Left lung (tissue), 10 donors: ENCODE measurements around the gene APOBEC3F. TPM values are rescaled to one million over a fixed set of nuclear protein-coding genes. Genes with fewer than 3 reads are reported as not detected.

Experiments
- ATAC-seq: fragments of 200-7000 bp; cut with Tn5 transposase; one replicate; pipeline ENCODE4 v1.9.1; 2020; ENCODE audit warnings: moderate library complexity
- DNase-seq, 4 donors: peaks; one replicate each; pipeline ENCODE4 v3.0.0-alpha.2; 2013 to 2020
- H3K27ac ChIP-seq, 2 donors: fragments of 200-600 bp; sonication (generic) in 1 of 2; one replicate each; pipeline versions ENCODE4 v1.5.0 to v1.8.0; 2020 to 2021
- H3K27me3 ChIP-seq, 2 donors: fragments of 200-600 bp; sonication (generic) in 1 of 2; one replicate each; pipeline versions ENCODE4 v1.5.0 to v1.8.0; 2020 to 2021
- H3K36me3 ChIP-seq, 2 donors: fragments of 200-600 bp; sonication (generic) in 1 of 2; one replicate each; pipeline versions ENCODE4 v1.5.0 to v1.8.0; 2020 to 2021
- H3K4me1 ChIP-seq, 2 donors: fragments of 200-600 bp; one replicate each; pipeline ENCODE4 v1.8.0; 2021
- H3K4me3 ChIP-seq, 2 donors: fragments of 200-600 bp; sonication (generic) in 1 of 2; one replicate each; pipeline versions ENCODE4 v1.5.0 to v1.8.0; 2020 to 2021; ENCODE audit warnings: mild to moderate bottlenecking in 1 of 2
- H3K9me3 ChIP-seq, 2 donors: fragments of 200-600 bp; sonication (generic) in 1 of 2; one replicate each; pipeline versions ENCODE4 v1.5.0 to v1.8.0; 2020 to 2021
- intact Hi-C, 2 donors: fragments of 100-400 bp; cut with DNase I; formaldehyde crosslinking; loops; one replicate each; pipeline versions ENCODE4 v1.11.2 to v1.14.2; 2022
- polyA plus RNA-seq, 6 donors: library from polyadenylated mRNA; unstranded; fragments of 120-200 nt; gene quantifications; one replicate each; pipeline ENCODE4 v1.2.1, GENCODE V29; 2013; ENCODE audit not compliant: insufficient read length in 6 of 6
- total RNA-seq, 2 donors: library from RNA; stranded (reverse); fragmentation: NEBNext Ultra II Directional; extraction: Animal tissue kit (Norgen Biotek cat#: 25700); gene quantifications; one replicate each; pipeline ENCODE4 v1.2.1, GENCODE V29; 2021
- TF ChIP-seq, protein P1 (sequence below), 2 donors: fragments of 200-600 bp; sonication (generic) in 1 of 2; IDR thresholded peaks; one replicate each; pipeline versions ENCODE4 v1.5.0 to v1.8.0; 2021; ENCODE audit warnings: antibody characterized with exemption in 2 of 2
- donor health status: DM: no; HTN: yes; CAD: no.
- donor health status: DM: no; HTN: no; CAD: no.

APOBEC3F gene
- total and polyA plus RNA-seq, 8 donors: 11.0 to 14.3 (median 11.9) TPM

- DNase-seq (peak in 1 of 4 donors; percentile 17), ATAC-seq (no peak)
- Histone ChIP-seq H3K4me1 (peaks cover 0 to under 1% of the 10 kb centered on the region in 2 donors), H3K36me3 (peaks cover 0 to 16% of the 10 kb centered on the region in 2 donors), H3K9me3 (no peaks in the 10 kb centered on the region), H3K27me3 (no peaks in the 10 kb centered on the region), H3K4me3 (no peak overlapping the region), H3K27ac (no peak overlapping the region)
- TF ChIP-seq, protein P1, sequence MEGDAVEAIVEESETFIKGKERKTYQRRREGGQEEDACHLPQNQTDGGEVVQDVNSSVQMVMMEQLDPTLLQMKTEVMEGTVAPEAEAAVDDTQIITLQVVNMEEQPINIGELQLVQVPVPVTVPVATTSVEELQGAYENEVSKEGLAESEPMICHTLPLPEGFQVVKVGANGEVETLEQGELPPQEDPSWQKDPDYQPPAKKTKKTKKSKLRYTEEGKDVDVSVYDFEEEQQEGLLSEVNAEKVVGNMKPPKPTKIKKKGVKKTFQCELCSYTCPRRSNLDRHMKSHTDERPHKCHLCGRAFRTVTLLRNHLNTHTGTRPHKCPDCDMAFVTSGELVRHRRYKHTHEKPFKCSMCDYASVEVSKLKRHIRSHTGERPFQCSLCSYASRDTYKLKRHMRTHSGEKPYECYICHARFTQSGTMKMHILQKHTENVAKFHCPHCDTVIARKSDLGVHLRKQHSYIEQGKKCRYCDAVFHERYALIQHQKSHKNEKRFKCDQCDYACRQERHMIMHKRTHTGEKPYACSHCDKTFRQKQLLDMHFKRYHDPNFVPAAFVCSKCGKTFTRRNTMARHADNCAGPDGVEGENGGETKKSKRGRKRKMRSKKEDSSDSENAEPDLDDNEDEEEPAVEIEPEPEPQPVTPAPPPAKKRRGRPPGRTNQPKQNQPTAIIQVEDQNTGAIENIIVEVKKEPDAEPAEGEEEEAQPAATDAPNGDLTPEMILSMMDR (IDR thresholded peaks at IDR 0.05): no peak
- intact Hi-C loops: no loop called here
Measured at GRCh38 chr22:39083212-39084165, 42.8 kb downstream of the APOBEC3F start.

GRCh38 chr22:39084666-39085065 lies 44.0 kb downstream of the APOBEC3F start:
- peaks cover 0 to 4% of the 10 kb centered on the region in 2 donors for H3K27me3 ChIP-seq
- H3K9me3 ChIP-seq: no peaks in the 10 kb centered on the region
- DNase-seq (peak in 1 of 4 donors; percentile 24), ATAC-seq (no peak)
- no peak overlapping the region for H3K27ac ChIP-seq
- no peak overlapping the region for H3K4me3 ChIP-seq
- H3K4me1 ChIP-seq: peaks cover 0 to 4% of the 10 kb centered on the region in 2 donors
- intact Hi-C loops: no loop called here
- H3K36me3 ChIP-seq: peaks cover 0 to 16% of the 10 kb centered on the region in 2 donors
- TF ChIP-seq, protein P1 (IDR thresholded peaks at IDR 0.05): no peak

- no peaks in the 10 kb centered on the region for H3K9me3 ChIP-seq
- intact Hi-C loops: no loop called here
Measured at GRCh38 chr22:39087098-39087497, 46.4 kb downstream of the APOBEC3F start.

GRCh38 chr22:39087881-39088684 lies 47.4 kb downstream of the APOBEC3F start:
- H3K4me3 ChIP-seq: no peak overlapping the region
- DNase-seq (peak in 1 of 4 donors; percentile 61), ATAC-seq (peak; percentile 70)
- no peak overlapping the region for H3K27ac ChIP-seq
- H3K27me3 ChIP-seq: peaks cover 0 to 17% of the 10 kb centered on the region in 2 donors
- H3K4me1 ChIP-seq: peaks cover 0 to 23% of the 10 kb centered on the region in 2 donors
- H3K9me3 ChIP-seq: no peaks in the 10 kb centered on the region
- intact Hi-C loops: no loop called here
- TF ChIP-seq, protein P1 (IDR thresholded peaks at IDR 0.05): no peak
- H3K36me3 ChIP-seq: no peaks in the 10 kb centered on the region

More at GRCh38 chr22:39087098-39087497, 46.4 kb downstream of the APOBEC3F start:
- Histone ChIP-seq H3K27me3 (peaks cover 0 to 17% of the 10 kb centered on the region in 2 donors), H3K36me3 (peaks cover 0 to under 1% of the 10 kb centered on the region in 2 donors), H3K27ac (no peak overlapping the region), H3K4me1 (peaks cover 0 to 14% of the 10 kb centered on the region in 2 donors), H3K4me3 (no peak overlapping the region)
- no peak for ATAC-seq
- DNase-seq: peak in 1 of 4 donors; percentile 39
- TF ChIP-seq, protein P1 (IDR thresholded peaks at IDR 0.05): no peak
